ENCODE data around the gene CH25H. TPM values are rescaled to one million over a fixed set of nuclear protein-coding genes. Genes with fewer than 3 reads are reported as not detected.
"Not testable (repeated sequence)": the region's sequence is repeated elsewhere in the genome, so short reads cannot be mapped to it uniquely, and the experiment has no call there.

Gene CH25H
- total RNA-seq, 1 donor from 2014 or later: 4.4 TPM

DNA sequence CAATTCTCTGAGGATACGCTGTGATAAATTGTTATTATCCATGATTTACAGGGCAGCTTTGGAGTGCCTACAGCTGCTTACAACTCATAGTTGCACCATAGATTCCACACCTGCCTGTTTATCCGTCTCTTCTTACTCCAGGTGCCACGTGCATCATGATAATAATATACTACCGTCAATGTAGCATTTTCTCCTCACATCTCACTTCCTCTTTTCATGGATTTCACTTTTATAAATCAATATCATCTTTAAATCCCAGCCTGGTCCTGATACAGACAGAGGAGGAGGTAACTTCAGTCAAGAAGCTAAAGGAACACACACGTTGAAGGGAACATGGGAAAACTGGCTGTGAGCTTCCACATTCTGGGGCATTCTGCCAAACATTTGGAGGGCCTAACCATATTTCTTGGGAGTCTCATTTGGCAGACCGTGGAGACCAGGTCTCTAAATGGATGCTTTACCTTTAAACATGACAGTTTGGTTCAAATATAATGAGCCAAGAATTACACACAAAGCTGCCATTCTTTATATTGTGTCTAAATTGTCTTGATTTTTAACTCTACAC, 2.4 kb downstream of the CH25H start:
- no peaks in the 10 kb centered on the region for H3K36me3 ChIP-seq
- intact Hi-C loops (cut with DNase I): no loop called here
- H3K9me3 ChIP-seq: no peaks in the 10 kb centered on the region
- no peak overlapping the region for H3K4me3 ChIP-seq
- peaks cover 17% of the 10 kb centered on the region for H3K27me3 ChIP-seq (ENCODE audit: low read depth)
- DNase-seq (no peak), ATAC-seq (no peak)
- peaks cover 32% of the 10 kb centered on the region for H3K4me1 ChIP-seq
- no peak overlapping the region for H3K27ac ChIP-seq
- TF ChIP-seq, protein P1, sequence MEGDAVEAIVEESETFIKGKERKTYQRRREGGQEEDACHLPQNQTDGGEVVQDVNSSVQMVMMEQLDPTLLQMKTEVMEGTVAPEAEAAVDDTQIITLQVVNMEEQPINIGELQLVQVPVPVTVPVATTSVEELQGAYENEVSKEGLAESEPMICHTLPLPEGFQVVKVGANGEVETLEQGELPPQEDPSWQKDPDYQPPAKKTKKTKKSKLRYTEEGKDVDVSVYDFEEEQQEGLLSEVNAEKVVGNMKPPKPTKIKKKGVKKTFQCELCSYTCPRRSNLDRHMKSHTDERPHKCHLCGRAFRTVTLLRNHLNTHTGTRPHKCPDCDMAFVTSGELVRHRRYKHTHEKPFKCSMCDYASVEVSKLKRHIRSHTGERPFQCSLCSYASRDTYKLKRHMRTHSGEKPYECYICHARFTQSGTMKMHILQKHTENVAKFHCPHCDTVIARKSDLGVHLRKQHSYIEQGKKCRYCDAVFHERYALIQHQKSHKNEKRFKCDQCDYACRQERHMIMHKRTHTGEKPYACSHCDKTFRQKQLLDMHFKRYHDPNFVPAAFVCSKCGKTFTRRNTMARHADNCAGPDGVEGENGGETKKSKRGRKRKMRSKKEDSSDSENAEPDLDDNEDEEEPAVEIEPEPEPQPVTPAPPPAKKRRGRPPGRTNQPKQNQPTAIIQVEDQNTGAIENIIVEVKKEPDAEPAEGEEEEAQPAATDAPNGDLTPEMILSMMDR (IDR thresholded peaks at IDR 0.05): no peak

DNA sequence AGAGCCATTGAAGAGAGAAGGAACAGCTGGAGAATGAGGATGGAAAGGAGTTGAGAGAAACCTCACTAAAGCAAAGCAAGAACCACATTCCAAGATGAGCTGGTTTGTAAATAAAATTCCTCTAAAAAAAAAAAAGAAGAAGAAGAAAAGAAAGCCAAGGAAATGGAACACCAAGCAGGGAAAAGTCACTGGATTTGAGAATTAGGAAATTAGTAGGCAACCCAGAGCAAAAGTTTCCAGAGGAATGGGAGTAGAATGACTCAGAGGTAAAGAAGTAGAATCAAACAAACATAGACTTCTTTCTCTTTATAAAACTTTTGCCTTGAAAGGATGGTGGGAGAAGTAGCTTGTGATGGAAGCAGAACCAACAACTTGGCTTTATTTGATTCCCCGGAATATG, 3.9 kb downstream of the CH25H start:
- Histone ChIP-seq H3K27me3 (ENCODE audit: low read depth) (peaks cover 14% of the 10 kb centered on the region), H3K9me3 (no peaks in the 10 kb centered on the region), H3K4me3 (no peak overlapping the region), H3K36me3 (no peaks in the 10 kb centered on the region), H3K4me1 (peaks cover 29% of the 10 kb centered on the region), H3K27ac (no peak overlapping the region)
- DNase-seq: no peak
- intact Hi-C loops (cut with DNase I): no loop called here
- TF ChIP-seq, protein P1 (IDR thresholded peaks at IDR 0.05): no peak
- no peak for ATAC-seq

DNA sequence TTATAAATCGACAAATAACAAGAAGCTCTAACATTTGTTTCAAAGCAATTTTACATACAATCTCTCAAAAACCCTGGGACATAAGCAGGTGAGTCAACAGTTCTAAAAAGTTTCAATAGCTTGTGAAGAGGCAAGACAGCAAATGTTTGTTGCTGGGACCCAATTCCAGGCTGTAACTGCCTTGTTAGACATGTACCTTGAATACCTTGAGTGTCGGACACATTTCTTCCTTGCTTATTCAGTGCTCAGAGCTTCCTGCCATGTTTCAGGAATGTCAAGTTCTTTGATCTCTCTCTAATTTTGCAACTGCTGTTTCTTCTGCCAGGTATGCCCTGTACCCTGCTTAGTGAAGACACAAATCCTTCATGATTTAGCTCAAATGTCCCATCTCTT, 5.1 kb downstream of the CH25H start:
- intact Hi-C loops (cut with DNase I): no loop called here
- Histone ChIP-seq H3K36me3 (no peaks in the 10 kb centered on the region), H3K4me3 (no peak overlapping the region), H3K4me1 (peaks cover 19% of the 10 kb centered on the region), H3K27ac (no peak overlapping the region), H3K9me3 (no peaks in the 10 kb centered on the region), H3K27me3 (ENCODE audit: low read depth) (peaks cover 6% of the 10 kb centered on the region)
- ATAC-seq (peak; percentile 67 to 80), DNase-seq (no peak)
- TF ChIP-seq, protein P1 (IDR thresholded peaks at IDR 0.05): no peak

DNA sequence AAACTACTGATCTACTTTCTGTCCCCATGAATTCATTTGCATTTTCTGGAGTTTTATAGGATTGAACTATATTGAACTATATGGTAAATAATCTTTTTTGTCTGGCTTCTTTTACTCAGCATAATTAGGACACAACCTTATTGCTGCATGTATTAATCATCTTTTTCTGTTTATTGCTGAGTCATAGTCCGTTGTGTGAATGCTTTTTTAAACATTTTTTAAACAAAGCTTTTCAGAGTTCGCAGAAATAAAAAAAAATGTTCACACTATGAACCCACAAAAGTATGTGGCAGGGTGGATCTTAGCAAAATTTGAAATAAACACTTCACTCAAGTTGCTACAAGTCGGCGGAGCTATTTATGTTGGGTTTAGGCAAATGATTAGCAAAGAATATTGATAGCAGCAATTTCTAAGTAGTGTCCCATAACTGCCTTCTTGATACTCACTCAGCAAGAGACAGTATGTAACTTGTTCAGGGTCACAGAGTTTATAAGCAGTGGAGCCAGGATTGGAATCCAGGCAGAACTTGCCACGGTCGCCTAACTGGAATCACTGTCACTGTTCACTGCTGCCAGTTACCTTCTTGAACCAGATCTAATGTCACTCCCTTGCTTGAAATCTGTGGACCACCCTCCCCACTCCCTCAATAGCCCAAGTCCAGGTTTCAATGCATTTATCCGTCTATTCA, 5.6 kb downstream of the CH25H start:
- ATAC-seq (peak; percentile 46 to 62), DNase-seq (no peak)
- H3K27me3 ChIP-seq (ENCODE audit: low read depth): peaks cover under 1% of the 10 kb centered on the region
- H3K9me3 ChIP-seq: no peaks in the 10 kb centered on the region
- H3K4me3 ChIP-seq: no peak overlapping the region
- TF ChIP-seq, protein P1 (IDR thresholded peaks at IDR 0.05): no peak
- H3K36me3 ChIP-seq: no peaks in the 10 kb centered on the region
- H3K4me1 ChIP-seq: peaks cover 13% of the 10 kb centered on the region
- no peak overlapping the region for H3K27ac ChIP-seq
- intact Hi-C loops (cut with DNase I): no loop called here

DNA sequence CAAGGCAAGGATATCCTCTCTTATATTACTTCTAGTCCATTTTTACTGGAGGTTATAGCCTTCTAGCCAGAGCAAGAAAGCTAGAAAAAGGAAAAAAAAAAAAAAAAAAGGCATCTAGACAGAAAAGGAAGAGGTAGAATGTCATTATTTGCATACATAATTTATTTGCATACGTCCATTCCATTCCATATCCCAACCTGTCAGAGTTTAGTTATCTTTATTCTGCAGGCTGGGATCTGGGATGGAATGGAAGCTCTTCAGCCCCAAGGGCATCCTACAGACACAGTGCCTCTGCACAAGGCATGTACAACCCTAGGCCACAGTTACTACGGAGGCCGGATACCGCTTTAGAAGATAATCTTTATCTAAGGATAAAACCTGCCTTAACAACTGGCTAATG, 9.6 kb downstream of the CH25H start:
- intact Hi-C loops (cut with DNase I): no loop called here
- TF ChIP-seq, protein P1 (IDR thresholded peaks at IDR 0.05): no peak
- H3K27ac ChIP-seq: no peak overlapping the region
- no peaks in the 10 kb centered on the region for H3K9me3 ChIP-seq
- no peak for DNase-seq
- no peaks in the 10 kb centered on the region for H3K4me1 ChIP-seq
- ATAC-seq: no peak
- no peak overlapping the region for H3K4me3 ChIP-seq
- no peaks in the 10 kb centered on the region for H3K36me3 ChIP-seq
- H3K27me3 ChIP-seq (ENCODE audit: low read depth): no peaks in the 10 kb centered on the region

DNA sequence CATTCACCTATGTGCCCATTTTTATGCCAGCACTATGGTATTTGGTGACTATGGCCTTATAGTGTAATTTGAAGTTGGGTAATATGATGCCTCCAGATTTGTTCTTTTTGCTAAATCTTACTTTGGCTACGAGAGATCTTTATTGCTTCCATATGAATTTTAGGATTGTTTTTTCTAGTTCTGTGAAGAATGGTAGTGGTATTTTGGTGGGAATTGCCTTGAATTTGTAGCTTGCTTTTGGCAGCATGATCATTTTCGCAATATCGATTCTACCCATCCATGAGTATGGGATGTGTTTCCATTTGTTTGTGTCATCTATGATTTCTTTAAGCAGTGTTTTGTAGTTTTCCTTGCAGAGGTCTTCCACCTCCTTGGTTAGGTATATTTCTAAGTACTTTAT, 15.8 kb downstream of the CH25H start:
- H3K27me3 ChIP-seq (ENCODE audit: low read depth); H3K4me1 ChIP-seq; ATAC-seq; H3K9me3 ChIP-seq; H3K36me3 ChIP-seq; H3K27ac ChIP-seq; intact Hi-C loops (cut with DNase I); H3K4me3 ChIP-seq; DNase-seq: not testable (repeated sequence)

All from lower lobe of right lung (tissue), 2 donors.